ENCODE data around the gene BFSP1.

Gene BFSP1

GRCh38 chr20:17457079-17457478 is 74.1 kb downstream of the BFSP1 start:
- H3K79me1 ChIP-seq (replicated peaks; ENCODE audit: low read length, poor library complexity, severe bottlenecking): no peaks in the 10 kb centered on the region

GRCh38 chr20:17456279-17456678 is 74.9 kb downstream of the BFSP1 start:
- H2AK5ac ChIP-seq (ENCODE audit: low read length, severe bottlenecking): no peak overlapping the region
- H3K27me3 ChIP-seq (ENCODE audit: control insufficient read depth in 1 of 2, insufficient read depth in 1 of 2, low read length in 2 of 2): peaks cover 18 to 36% of the 10 kb centered on the region in 2 experiments
- H3K4ac ChIP-seq (ENCODE audit: low read depth in 1 of 2, low read length in 2 of 2): no peak overlapping the region
- no peak for DNase-seq
- no peaks in the 10 kb centered on the region for H3K9me3 ChIP-seq (ENCODE audit: control insufficient read depth, low read length)
- H2BK12ac ChIP-seq (ENCODE audit: low read length in 2 of 2): no peak overlapping the region
- no peak overlapping the region for H2BK15ac ChIP-seq (ENCODE audit: low read depth, poor library complexity, severe bottlenecking)
- H3K9ac ChIP-seq (ENCODE audit: low read length): no peak overlapping the region
- no peak overlapping the region for H4K91ac ChIP-seq (ENCODE audit: low read length)
- no peak overlapping the region for H3K18ac ChIP-seq (ENCODE audit: low read depth in 1 of 2, low read length in 2 of 2)
- no peak overlapping the region for H3K4me3 ChIP-seq (ENCODE audit: insufficient read depth in 1 of 2, low read depth in 1 of 2, low read length in 2 of 2)
- no peak overlapping the region for H3K4me2 ChIP-seq (ENCODE audit: low read length, poor library complexity, severe bottlenecking)
- no peak overlapping the region for H2BK5ac ChIP-seq (ENCODE audit: low read depth, low read length, poor library complexity, severe bottlenecking)
- H4K8ac ChIP-seq (ENCODE audit: low read length): no peak overlapping the region
- no peak overlapping the region for H2BK120ac ChIP-seq (ENCODE audit: low read depth, low read length)
- no peak overlapping the region for H2AFZ ChIP-seq (ENCODE audit: low read depth, low read length)
- H3K14ac ChIP-seq (ENCODE audit: low read length in 2 of 2): no peak overlapping the region
- WGBS: 87% methylated on average over 7 of the region's 8 CpGs
- no peak overlapping the region for H3K27ac ChIP-seq (ENCODE audit: low read length, poor library complexity, severe bottlenecking)
- H3K36me3 ChIP-seq (ENCODE audit: control insufficient read depth in 1 of 2, insufficient read depth in 2 of 2, low read depth in 1 of 2, low read length in 2 of 2): no peaks in the 10 kb centered on the region
- H3K4me1 ChIP-seq (ENCODE audit: control insufficient read depth, insufficient read depth, low read depth, low read length): no peaks in the 10 kb centered on the region
- no peak overlapping the region for H3K23ac ChIP-seq (ENCODE audit: low read length in 2 of 2)
- no peaks in the 10 kb centered on the region for H3K79me1 ChIP-seq (replicated peaks; ENCODE audit: low read length, poor library complexity, severe bottlenecking)

More at GRCh38 chr20:17457079-17457478, 74.1 kb downstream of the BFSP1 start:
- H2BK12ac ChIP-seq (ENCODE audit: low read length in 2 of 2): no peak overlapping the region
- no peak overlapping the region for H4K91ac ChIP-seq (ENCODE audit: low read length)
- H3K23ac ChIP-seq (ENCODE audit: low read length in 2 of 2): no peak overlapping the region
- no peak for DNase-seq
- H2AK5ac ChIP-seq (ENCODE audit: low read length, severe bottlenecking): no peak overlapping the region
- no peak overlapping the region for H3K18ac ChIP-seq (ENCODE audit: low read depth in 1 of 2, low read length in 2 of 2)
- no peak overlapping the region for H2AFZ ChIP-seq (ENCODE audit: low read depth, low read length)
- no peak overlapping the region for H2BK15ac ChIP-seq (ENCODE audit: low read depth, poor library complexity, severe bottlenecking)
- H4K8ac ChIP-seq (ENCODE audit: low read length): no peak overlapping the region
- no peak overlapping the region for H2BK5ac ChIP-seq (ENCODE audit: low read depth, low read length, poor library complexity, severe bottlenecking)
- no peaks in the 10 kb centered on the region for H3K4me1 ChIP-seq (ENCODE audit: control insufficient read depth, insufficient read depth, low read depth, low read length)
- no peak overlapping the region for H3K14ac ChIP-seq (ENCODE audit: low read length in 2 of 2)
- no peaks in the 10 kb centered on the region for H3K9me3 ChIP-seq (ENCODE audit: control insufficient read depth, low read length)
- no peaks in the 10 kb centered on the region for H3K36me3 ChIP-seq (ENCODE audit: control insufficient read depth in 1 of 2, insufficient read depth in 2 of 2, low read depth in 1 of 2, low read length in 2 of 2)
- 100% methylated on average over 1 of the region's 1 CpG for WGBS
- H2BK120ac ChIP-seq (ENCODE audit: low read depth, low read length): no peak overlapping the region
- H3K27ac ChIP-seq (ENCODE audit: low read length, poor library complexity, severe bottlenecking): no peak overlapping the region
- H3K27me3 ChIP-seq (ENCODE audit: control insufficient read depth in 1 of 2, insufficient read depth in 1 of 2, low read length in 2 of 2): peaks cover 18 to 31% of the 10 kb centered on the region in 2 experiments
- H3K9ac ChIP-seq (ENCODE audit: low read length): no peak overlapping the region
- H3K4me3 ChIP-seq (ENCODE audit: insufficient read depth in 1 of 2, low read depth in 1 of 2, low read length in 2 of 2): no peak overlapping the region
- H3K4ac ChIP-seq (ENCODE audit: low read depth in 1 of 2, low read length in 2 of 2): no peak overlapping the region
- H3K4me2 ChIP-seq (ENCODE audit: low read length, poor library complexity, severe bottlenecking): no peak overlapping the region

DNA sequence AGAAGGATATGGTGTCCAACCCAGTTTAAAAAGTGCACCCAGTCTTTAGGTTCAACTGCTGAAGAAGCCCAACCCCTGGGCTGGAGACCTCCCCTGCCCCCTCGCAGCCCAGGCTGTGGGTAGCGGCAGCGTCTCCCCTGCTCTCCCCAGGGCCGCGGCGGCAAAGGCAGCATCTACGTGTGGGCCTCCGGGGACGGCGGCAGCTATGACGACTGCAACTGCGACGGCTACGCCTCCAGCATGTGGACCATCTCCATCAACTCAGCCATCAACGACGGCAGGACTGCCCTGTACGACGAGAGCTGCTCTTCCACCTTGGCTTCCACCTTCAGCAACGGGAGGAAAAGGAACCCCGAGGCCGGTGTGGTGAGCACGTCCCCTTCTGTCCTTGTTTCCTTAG is 77.6 kb downstream of the BFSP1 start:
- no peak overlapping the region for H3K4me3 ChIP-seq (ENCODE audit: insufficient read depth in 1 of 2, low read depth in 1 of 2, low read length in 2 of 2)
- no peak overlapping the region for H3K4ac ChIP-seq (ENCODE audit: low read depth in 1 of 2, low read length in 2 of 2)
- H3K9me3 ChIP-seq (ENCODE audit: control insufficient read depth, low read length): no peaks in the 10 kb centered on the region
- no peaks in the 10 kb centered on the region for H3K36me3 ChIP-seq (ENCODE audit: control insufficient read depth in 1 of 2, insufficient read depth in 2 of 2, low read depth in 1 of 2, low read length in 2 of 2)
- peaks cover 18 to 42% of the 10 kb centered on the region in 2 experiments for H3K27me3 ChIP-seq (ENCODE audit: control insufficient read depth in 1 of 2, insufficient read depth in 1 of 2, low read length in 2 of 2)
- H2BK15ac ChIP-seq (ENCODE audit: low read depth, poor library complexity, severe bottlenecking): no peak overlapping the region
- H3K18ac ChIP-seq (ENCODE audit: low read depth in 1 of 2, low read length in 2 of 2): no peak overlapping the region
- no peak overlapping the region for H3K9ac ChIP-seq (ENCODE audit: low read length)
- DNase-seq: no peak
- no peaks in the 10 kb centered on the region for H3K4me1 ChIP-seq (ENCODE audit: control insufficient read depth, insufficient read depth, low read depth, low read length)
- no peak overlapping the region for H4K91ac ChIP-seq (ENCODE audit: low read length)
- H2BK12ac ChIP-seq (ENCODE audit: low read length in 2 of 2): no peak overlapping the region
- no peak overlapping the region for H2AFZ ChIP-seq (ENCODE audit: low read depth, low read length)
- no peak overlapping the region for H3K27ac ChIP-seq (ENCODE audit: low read length, poor library complexity, severe bottlenecking)
- no peak overlapping the region for H2BK5ac ChIP-seq (ENCODE audit: low read depth, low read length, poor library complexity, severe bottlenecking)
- no peaks in the 10 kb centered on the region for H3K79me1 ChIP-seq (replicated peaks; ENCODE audit: low read length, poor library complexity, severe bottlenecking)
- no peak overlapping the region for H3K23ac ChIP-seq (ENCODE audit: low read length in 2 of 2)
- H3K4me2 ChIP-seq (ENCODE audit: low read length, poor library complexity, severe bottlenecking): no peak overlapping the region
- no peak overlapping the region for H4K8ac ChIP-seq (ENCODE audit: low read length)
- no peak overlapping the region for H2BK120ac ChIP-seq (ENCODE audit: low read depth, low read length)
- H3K14ac ChIP-seq (ENCODE audit: low read length in 2 of 2): peak overlapping the region in 1 of 2 experiments; percentile 67
- 82% methylated on average over 22 of the region's 22 CpGs for WGBS
- H2AK5ac ChIP-seq (ENCODE audit: low read length, severe bottlenecking): no peak overlapping the region

- Histone ChIP-seq H3K27ac (ENCODE audit: low read length, poor library complexity, severe bottlenecking) (no peak overlapping the region), H2BK5ac (ENCODE audit: low read depth, low read length, poor library complexity, severe bottlenecking) (no peak overlapping the region), H2AFZ (ENCODE audit: low read depth, low read length) (no peak overlapping the region), H3K18ac (ENCODE audit: low read depth in 1 of 2, low read length in 2 of 2) (no peak overlapping the region), H3K4me3 (ENCODE audit: insufficient read depth in 1 of 2, low read depth in 1 of 2, low read length in 2 of 2) (no peak overlapping the region), H2BK12ac (ENCODE audit: low read length in 2 of 2) (no peak overlapping the region), H3K14ac (ENCODE audit: low read length in 2 of 2) (no peak overlapping the region), H2BK15ac (ENCODE audit: low read depth, poor library complexity, severe bottlenecking) (no peak overlapping the region), H3K36me3 (ENCODE audit: control insufficient read depth in 1 of 2, insufficient read depth in 2 of 2, low read depth in 1 of 2, low read length in 2 of 2) (no peaks in the 10 kb centered on the region), H3K9me3 (ENCODE audit: control insufficient read depth, low read length) (no peaks in the 10 kb centered on the region), H3K4me1 (ENCODE audit: control insufficient read depth, insufficient read depth, low read depth, low read length) (no peaks in the 10 kb centered on the region), H3K79me1 (replicated peaks; ENCODE audit: low read length, poor library complexity, severe bottlenecking) (no peaks in the 10 kb centered on the region), H2AK5ac (ENCODE audit: low read length, severe bottlenecking) (no peak overlapping the region), H3K27me3 (ENCODE audit: control insufficient read depth in 1 of 2, insufficient read depth in 1 of 2, low read length in 2 of 2) (peaks cover 18 to 42% of the 10 kb centered on the region in 2 experiments), H3K4ac (ENCODE audit: low read depth in 1 of 2, low read length in 2 of 2) (no peak overlapping the region), H4K8ac (ENCODE audit: low read length) (no peak overlapping the region), H3K4me2 (ENCODE audit: low read length, poor library complexity, severe bottlenecking) (no peak overlapping the region), H3K9ac (ENCODE audit: low read length) (no peak overlapping the region), H2BK120ac (ENCODE audit: low read depth, low read length) (no peak overlapping the region), H3K23ac (ENCODE audit: low read length in 2 of 2) (no peak overlapping the region), H4K91ac (ENCODE audit: low read length) (no peak overlapping the region)
- DNase-seq: no peak
- 90% methylated on average over 2 of the region's 3 CpGs for WGBS
Observed at GRCh38 chr20:17452441-17452840, 78.7 kb downstream of the BFSP1 start.
